Thyroid gland (tissue), 4 donors: ENCODE results near the gene RANBP17. TPM values are rescaled to one million over a fixed set of nuclear protein-coding genes. Genes with fewer than 3 reads are reported as not detected.

Experiments used
- DNase-seq, 2 donors: peaks; one replicate each; pipeline ENCODE4 v3.0.0-alpha.2; 2019
- H3K27ac ChIP-seq, 3 donors: fragments of 200-600 bp; sonication (generic); 1 replicate in 2 of 3; 2 replicates in 1 of 3; pipeline ENCODE4 v1.5.1; 2016 to 2019; ENCODE audit warnings: mild to moderate bottlenecking in 1 of 3, moderate library complexity in 1 of 3
- H3K27me3 ChIP-seq: fragments of 200-600 bp; sonication (generic); one replicate; pipeline ENCODE4 v1.5.1; 2019
- H3K36me3 ChIP-seq, 2 donors: fragments of 200-600 bp; sonication (generic); one replicate each; pipeline ENCODE4 v1.5.1; 2016 to 2019
- H3K4me1 ChIP-seq, 2 donors: fragments of 200-600 bp; sonication (generic); one replicate each; pipeline ENCODE4 v1.5.1; 2017 to 2019
- H3K4me3 ChIP-seq, 3 donors: fragments of 200-600 bp; sonication (generic); replicated peaks in 1 of 3; 1 replicate in 2 of 3; 2 replicates in 1 of 3; pipeline ENCODE4 v1.5.1; 2016; ENCODE audit warnings: mild to moderate bottlenecking in 1 of 3
- H3K9me3 ChIP-seq: fragments of 200-600 bp; sonication (generic); one replicate; pipeline ENCODE4 v1.5.1; 2017
- POLR2A ChIP-seq, 2 donors: fragments of 450-650 bp; IDR thresholded peaks; one replicate each; pipeline ENCODE4 v1.6.1; 2017; ENCODE audit warnings: antibody characterized with exemption in 2 of 2, mild to moderate bottlenecking in 2 of 2, moderate library complexity in 1 of 2
- WGBS, 2 donors: methylation state at CpG; one replicate each; pipeline ENCODE4 v1.1.5; 2017; 5-methylcytosine and 5-hydroxymethylcytosine counted together
- intact Hi-C: fragments of 100-400 bp; cut with DNase I; formaldehyde crosslinking; loops from one replicate; pipeline ENCODE4 v1.15.1; 2023
- total RNA-seq, 4 donors: library from RNA; depleted of rRNA; stranded (reverse); fragments of >200 nt; gene quantifications; one replicate each; pipeline ENCODE4 v1.2.3, GENCODE V29; 2016
- TF ChIP-seq, protein P1 (sequence below), 6 experiments: fragments of 200-600 bp in 3 of 6; fragments of 450-650 bp in 3 of 6; sonication (generic) in 3 of 6; IDR thresholded peaks; one replicate each; pipeline ENCODE4 v1.5.1; 2016 to 2019; ENCODE audit warnings: antibody characterized with exemption in 6 of 6, mild to moderate bottlenecking in 2 of 6, inconsistent platforms in 1 of 6, moderate library complexity in 1 of 6

RANBP17 gene
- total RNA-seq, 4 donors from 2014 or later = 20.2 to 35.0 (median 26.7) TPM

GRCh38 chr5:171123417-171123816 lies 261.6 kb downstream of the RANBP17 start:
- no peak overlapping the region for H3K4me3 ChIP-seq
- intact Hi-C loops = no loop called here
- no peaks in the 10 kb centered on the region for H3K9me3 ChIP-seq
- no peaks in the 10 kb centered on the region for H3K4me1 ChIP-seq
- WGBS, 2 donors = 88 to 100% methylated on average over 3 to 4 of the region's 4 CpGs
- H3K36me3 ChIP-seq = no peaks in the 10 kb centered on the region
- DNase-seq = no peak
- TF ChIP-seq, protein P1, sequence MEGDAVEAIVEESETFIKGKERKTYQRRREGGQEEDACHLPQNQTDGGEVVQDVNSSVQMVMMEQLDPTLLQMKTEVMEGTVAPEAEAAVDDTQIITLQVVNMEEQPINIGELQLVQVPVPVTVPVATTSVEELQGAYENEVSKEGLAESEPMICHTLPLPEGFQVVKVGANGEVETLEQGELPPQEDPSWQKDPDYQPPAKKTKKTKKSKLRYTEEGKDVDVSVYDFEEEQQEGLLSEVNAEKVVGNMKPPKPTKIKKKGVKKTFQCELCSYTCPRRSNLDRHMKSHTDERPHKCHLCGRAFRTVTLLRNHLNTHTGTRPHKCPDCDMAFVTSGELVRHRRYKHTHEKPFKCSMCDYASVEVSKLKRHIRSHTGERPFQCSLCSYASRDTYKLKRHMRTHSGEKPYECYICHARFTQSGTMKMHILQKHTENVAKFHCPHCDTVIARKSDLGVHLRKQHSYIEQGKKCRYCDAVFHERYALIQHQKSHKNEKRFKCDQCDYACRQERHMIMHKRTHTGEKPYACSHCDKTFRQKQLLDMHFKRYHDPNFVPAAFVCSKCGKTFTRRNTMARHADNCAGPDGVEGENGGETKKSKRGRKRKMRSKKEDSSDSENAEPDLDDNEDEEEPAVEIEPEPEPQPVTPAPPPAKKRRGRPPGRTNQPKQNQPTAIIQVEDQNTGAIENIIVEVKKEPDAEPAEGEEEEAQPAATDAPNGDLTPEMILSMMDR (IDR thresholded peaks at IDR 0.05) = no peak
- no peak for TF ChIP-seq POLR2A (IDR thresholded peaks at IDR 0.05)
- no peak overlapping the region for H3K27ac ChIP-seq
- no peaks in the 10 kb centered on the region for H3K27me3 ChIP-seq

- H3K4me3 ChIP-seq = no peak overlapping the region
- no peaks in the 10 kb centered on the region for H3K9me3 ChIP-seq
- intact Hi-C loops = no loop called here
- no peaks in the 10 kb centered on the region for H3K4me1 ChIP-seq
- WGBS, 2 donors = 90 to 91% methylated on average over 2 of the region's 2 CpGs
- H3K27ac ChIP-seq = no peak overlapping the region
- no peak for DNase-seq
- TF ChIP-seq, protein P1 (IDR thresholded peaks at IDR 0.05) = no peak
- TF ChIP-seq POLR2A (IDR thresholded peaks at IDR 0.05) = no peak
- H3K27me3 ChIP-seq = no peaks in the 10 kb centered on the region
- H3K36me3 ChIP-seq = no peaks in the 10 kb centered on the region
These were observed 265.5 kb downstream of the RANBP17 start for GRCh38 chr5:171127314-171127713.

GRCh38 chr5:171128136-171128535 lies 266.3 kb downstream of the RANBP17 start:
- intact Hi-C loops = no loop called here
- 97 to 98% methylated on average over 4 of the region's 4 CpGs for WGBS, 2 donors
- Histone ChIP-seq H3K9me3 (no peaks in the 10 kb centered on the region), H3K36me3 (no peaks in the 10 kb centered on the region), H3K4me3 (no peak overlapping the region), H3K27ac (no peak overlapping the region), H3K27me3 (no peaks in the 10 kb centered on the region), H3K4me1 (no peaks in the 10 kb centered on the region)
- no peak for DNase-seq
- TF ChIP-seq POLR2A (IDR thresholded peaks at IDR 0.05) = no peak
- TF ChIP-seq, protein P1 (IDR thresholded peaks at IDR 0.05) = no peak

GRCh38 chr5:171129308-171129707 lies 267.5 kb downstream of the RANBP17 start:
- intact Hi-C loops = no loop called here
- 85 to 88% methylated on average over 5 of the region's 5 CpGs for WGBS, 2 donors

DNA sequence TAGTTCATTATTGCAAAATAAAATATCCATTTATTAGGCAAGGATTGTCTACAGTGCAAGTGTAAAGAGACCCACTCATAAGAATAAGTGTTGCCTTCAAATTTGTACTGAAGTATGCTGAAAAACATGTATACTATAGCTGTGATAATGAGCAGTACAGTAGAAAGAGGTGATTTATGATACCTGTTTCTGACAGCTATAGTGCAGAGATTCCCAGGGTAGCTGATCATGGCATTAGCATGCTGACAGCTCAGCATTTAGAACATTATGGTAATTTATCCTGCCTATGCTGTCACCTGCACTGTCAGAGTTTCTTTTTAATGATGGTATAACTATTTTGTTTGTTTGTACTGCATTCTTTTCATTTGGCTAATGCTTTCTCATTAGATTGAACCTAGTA lies 269.7 kb downstream of the RANBP17 start:
- intact Hi-C loops = no loop called here

More at GRCh38 chr5:171129308-171129707, 267.5 kb downstream of the RANBP17 start:
- Histone ChIP-seq H3K4me3 (no peak overlapping the region), H3K36me3 (no peaks in the 10 kb centered on the region), H3K27me3 (no peaks in the 10 kb centered on the region), H3K4me1 (no peaks in the 10 kb centered on the region), H3K27ac (no peak overlapping the region), H3K9me3 (no peaks in the 10 kb centered on the region)
- no peak for TF ChIP-seq POLR2A (IDR thresholded peaks at IDR 0.05)
- TF ChIP-seq, protein P1 (IDR thresholded peaks at IDR 0.05) = no peak
- no peak for DNase-seq

More for the DNA sequence above, 269.7 kb downstream of the RANBP17 start:
- Histone ChIP-seq H3K27me3 (no peaks in the 10 kb centered on the region), H3K4me3 (no peak overlapping the region), H3K36me3 (no peaks in the 10 kb centered on the region), H3K4me1 (no peaks in the 10 kb centered on the region), H3K9me3 (no peaks in the 10 kb centered on the region), H3K27ac (no peak overlapping the region)
- TF ChIP-seq, protein P1 (IDR thresholded peaks at IDR 0.05) = no peak
- TF ChIP-seq POLR2A (IDR thresholded peaks at IDR 0.05) = no peak
- no peak for DNase-seq
